GM21786 (cell line): ENCODE data around the gene TMC8.
"Not testable (repeated sequence)": the region's sequence is repeated elsewhere in the genome, so short reads cannot be mapped to it uniquely, and the experiment has no call there.

Source experiments
- ATAC-seq: cut with Tn5 transposase; IDR thresholded peaks from one replicate; pipeline ENCODE4 v1.9.1; 2021; ENCODE audit not compliant: unreplicated experiment

TMC8 gene

GRCh38 chr17:78110363-78111015 is 20.1 kb upstream of the TMC8 start:
- ATAC-seq, result no peak

DNA sequence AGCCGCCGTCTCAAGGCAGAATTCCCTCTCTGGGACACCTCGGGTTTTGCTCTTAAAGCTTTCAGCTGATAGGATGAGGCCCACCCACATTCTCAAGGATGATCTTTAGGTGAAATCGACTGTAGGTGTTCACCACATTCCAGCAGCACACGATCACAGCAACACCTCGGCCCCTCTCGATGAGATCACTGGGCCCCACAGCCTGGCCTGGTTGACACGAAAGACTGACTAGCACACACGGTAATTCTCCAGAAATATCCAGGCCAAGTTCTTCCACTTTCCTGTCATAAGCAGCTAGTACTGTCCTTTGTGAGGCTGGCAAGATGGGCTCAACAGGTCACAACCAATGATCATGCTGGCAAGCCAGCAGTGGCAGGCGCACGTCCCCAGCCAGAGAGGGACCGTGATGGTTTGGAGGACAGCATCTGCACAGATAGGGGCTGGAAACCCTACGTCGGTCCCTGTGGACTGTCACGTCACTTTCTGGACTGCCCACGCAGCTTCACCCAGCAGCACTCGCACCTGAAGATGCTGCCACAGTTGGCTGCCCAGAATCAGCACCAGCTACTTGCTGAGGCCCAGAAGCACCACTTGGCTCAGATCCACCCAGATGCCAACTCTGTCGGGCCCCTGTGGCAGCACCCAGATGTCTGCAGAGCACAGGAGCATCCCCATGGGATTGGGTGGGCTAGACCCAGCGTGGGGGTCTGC is 19.4 kb upstream of the TMC8 start:
- ATAC-seq, result no peak

GRCh38 chr17:78111727-78112517 is 18.6 kb upstream of the TMC8 start:
- no peak for ATAC-seq

GRCh38 chr17:78112518-78113471 is 17.8 kb upstream of the TMC8 start:
- ATAC-seq, result peak; percentile 48

DNA sequence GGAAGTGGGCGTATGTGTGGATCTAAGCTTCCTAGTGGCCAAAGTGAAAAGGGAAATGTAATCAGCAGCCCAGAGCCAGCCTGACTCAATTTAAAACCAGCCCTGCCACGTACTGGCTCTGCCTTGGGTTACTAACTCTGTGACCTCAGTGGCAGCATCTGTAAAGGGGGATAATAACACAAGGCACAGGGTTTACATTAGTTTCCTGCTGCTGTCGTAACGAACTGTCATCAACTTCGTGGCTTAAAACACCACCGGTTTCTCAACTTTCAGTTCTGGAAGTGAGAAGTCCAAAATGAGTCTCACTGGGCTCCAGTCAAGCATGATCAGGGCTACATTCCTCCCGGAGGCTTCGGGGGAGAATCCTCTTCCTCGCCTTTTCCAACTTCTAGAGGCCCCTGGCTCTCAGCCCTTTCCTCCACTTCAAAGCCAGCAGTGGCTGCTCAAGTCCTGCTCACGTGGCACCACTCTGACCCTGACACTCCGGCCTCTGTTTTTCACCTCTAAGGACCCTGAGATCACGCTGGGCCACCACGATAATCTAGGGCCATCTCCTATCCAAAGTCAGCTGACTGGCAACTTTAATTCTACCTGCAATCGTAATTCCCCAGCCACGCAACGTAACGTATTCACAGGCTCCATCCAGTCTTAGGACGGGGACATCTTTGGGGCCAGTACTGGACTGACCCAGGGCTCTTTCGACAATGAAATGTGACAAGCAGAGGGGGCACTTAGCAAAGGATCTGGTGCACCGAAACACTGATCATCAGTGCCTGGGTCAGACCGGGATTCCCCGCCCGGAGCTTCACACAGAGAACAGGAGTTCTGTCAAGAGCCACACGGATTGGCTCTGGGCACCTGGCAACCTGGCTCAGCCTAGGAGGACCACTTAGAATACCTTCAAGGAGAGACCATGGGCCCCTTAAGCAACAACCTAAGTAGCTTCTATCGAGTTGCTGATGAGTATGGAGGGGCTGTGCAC is 16.5 kb upstream of the TMC8 start:
- no peak for ATAC-seq

- ATAC-seq, result no peak
These were observed 15.5 kb upstream of the TMC8 start for GRCh38 chr17:78114831-78115723.

- ATAC-seq, result not testable (repeated sequence)
These were observed 14.8 kb upstream of the TMC8 start for GRCh38 chr17:78115803-78116202.

DNA sequence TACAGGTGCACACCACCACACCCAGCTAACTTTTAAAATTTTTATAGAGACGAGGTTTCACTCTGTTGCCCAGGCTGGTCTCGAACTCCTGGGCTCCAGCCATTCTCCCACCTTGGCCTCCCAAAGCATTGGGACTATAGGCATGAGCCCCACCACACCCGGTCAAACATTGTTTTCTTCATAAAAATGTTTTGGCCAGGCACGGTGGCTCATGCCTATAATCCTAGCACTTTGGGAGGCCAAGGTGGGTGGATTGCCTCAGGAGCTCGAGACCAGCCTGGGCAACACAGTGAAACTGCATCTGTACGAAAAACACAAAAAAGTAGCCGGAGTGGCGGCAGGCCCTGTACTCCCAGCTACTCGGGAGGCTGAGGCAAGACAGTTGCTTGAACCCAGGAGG is 14.2 kb upstream of the TMC8 start:
- no peak for ATAC-seq

DNA sequence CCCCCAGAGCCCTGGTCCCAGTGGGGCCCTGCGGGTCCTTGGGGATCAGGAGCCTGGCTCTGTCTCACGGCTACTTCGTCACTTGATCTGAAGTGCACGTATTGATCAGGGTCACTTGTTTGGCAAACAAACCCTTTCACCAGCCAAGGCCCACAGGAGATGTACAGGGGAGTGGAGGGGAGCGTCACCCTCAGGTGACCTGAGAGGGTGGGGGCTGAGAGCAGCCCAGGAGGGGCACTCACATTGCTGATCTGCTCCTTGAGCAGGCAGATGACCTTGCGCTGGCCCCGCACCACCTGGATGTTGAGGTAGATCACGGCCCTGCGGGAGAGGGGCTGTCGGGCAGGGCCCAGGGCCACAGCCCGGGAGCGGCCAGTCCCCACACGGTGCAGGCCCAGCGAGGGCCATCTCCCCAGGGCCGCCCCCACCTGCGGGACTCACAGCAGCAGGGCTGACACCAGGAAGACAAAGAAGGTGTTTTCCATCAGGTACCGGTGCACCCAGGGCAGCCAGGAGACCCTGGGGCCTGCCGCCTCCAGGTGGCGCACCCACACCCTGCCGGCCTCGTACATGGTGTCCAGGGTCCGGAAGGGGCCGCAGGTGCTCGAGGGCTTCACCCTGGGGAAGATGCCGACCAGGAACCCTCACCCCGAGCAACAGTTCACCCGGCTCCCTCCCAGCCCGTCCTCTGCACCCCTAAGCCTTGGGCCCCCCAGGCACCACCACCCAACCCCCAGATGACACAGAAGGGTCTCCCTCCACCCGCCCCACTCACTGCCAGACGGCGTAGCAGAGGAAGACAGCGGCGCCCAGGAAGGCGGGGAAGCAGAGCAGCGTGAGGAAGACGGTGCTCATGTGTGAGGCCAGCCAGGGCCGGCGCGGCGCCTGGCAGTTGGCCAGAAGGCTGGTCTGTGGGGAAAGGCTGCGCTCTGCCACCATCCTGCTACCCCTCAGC is 13.3 kb upstream of the TMC8 start:
- no peak for ATAC-seq

GRCh38 chr17:78118801-78119241 is 11.8 kb upstream of the TMC8 start:
- no peak for ATAC-seq

GRCh38 chr17:78120537-78120936 is 10.0 kb upstream of the TMC8 start:
- ATAC-seq, result no peak

DNA sequence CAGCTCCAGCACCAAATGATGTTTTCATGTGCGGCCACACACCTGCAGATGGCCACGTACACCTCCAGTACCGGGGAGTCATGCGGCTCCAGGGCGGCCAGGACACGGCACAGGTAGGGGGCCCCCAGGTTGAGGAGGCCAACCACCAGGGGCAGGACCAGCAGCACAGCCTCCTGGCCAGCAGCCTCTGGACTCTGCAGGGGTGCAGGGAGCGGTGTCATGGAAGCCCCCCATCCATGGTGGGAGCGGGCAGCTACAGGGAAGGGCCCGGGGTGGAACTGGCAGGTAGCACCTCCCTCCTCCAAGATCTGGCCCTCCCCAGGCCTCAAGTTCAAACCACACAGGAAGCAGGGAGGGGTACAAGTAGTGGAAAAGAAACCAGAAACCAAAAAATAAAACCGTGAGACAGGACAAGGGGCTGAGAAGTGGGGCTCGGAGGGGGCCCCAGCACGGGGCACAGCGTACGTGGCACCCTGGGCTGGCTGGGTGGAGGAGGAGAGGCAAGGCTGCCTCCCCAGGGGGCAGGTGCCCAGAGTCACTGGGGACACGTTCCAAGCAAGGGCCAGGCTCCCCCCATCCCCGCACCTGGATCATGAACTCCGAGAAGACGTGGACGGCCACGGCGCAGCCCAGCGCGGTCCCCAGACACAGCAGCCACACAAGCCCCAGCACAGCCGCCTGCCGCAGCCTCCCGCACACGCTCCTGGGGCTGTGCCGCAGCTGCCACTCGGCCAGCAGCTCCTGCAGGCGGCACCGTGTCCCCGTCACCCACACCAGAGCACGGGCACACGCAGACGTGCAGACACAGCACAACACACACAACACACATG is 9.4 kb upstream of the TMC8 start:
- no peak for ATAC-seq

DNA sequence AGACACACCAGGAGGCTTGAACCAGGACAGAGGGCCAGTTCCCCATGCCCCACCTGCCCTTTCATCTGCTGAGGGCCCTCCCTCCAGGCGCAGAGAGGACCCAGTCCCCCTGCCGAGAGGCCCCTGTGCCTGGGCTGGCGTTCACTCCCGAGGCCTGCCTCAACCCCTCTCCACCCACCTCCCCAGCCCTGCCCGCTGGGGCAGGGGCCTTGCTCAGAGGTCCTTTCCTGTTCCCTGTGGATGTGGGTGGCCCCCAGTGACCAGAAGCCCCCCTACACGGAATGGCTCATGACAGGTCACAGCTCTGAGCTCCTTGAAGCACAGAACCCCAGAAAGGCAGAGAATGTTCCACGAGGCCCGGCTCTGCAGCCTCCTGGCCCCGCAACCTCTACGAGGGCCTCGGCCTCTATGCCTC is 8.8 kb upstream of the TMC8 start:
- ATAC-seq, result no peak

- no peak for ATAC-seq
These were observed 8.2 kb upstream of the TMC8 start for GRCh38 chr17:78122216-78122930.

DNA sequence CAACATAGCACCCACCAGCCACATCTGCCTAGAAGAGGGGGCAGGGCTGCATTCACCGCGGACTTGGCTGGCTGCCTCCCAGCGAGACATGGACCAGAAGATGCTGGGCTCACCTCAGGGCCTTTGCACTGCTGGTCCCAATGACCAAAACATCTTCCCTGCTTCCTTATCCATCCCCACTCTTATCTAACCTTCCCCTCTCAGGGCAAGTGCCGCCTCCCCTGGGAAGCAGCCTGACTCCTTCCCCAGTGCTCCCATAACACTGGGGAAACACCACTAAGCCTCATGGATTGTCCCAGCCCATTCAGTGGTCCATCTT is 7.7 kb upstream of the TMC8 start:
- no peak for ATAC-seq

GRCh38 chr17:78123258-78123929 is 7.2 kb upstream of the TMC8 start:
- no peak for ATAC-seq
